MM.1S (cell line): ENCODE results near the gene SYT1.

Source experiments
- CTCF ChIP-seq: fragments of 300-600 bp; sonication (generic); IDR thresholded peaks from 2 replicates; pipeline ENCODE4 v1.5.1; 2016; ENCODE audit warnings: antibody characterized with exemption, low read length, mixed read lengths
- EZH2 ChIP-seq: fragments of 300-600 bp; sonication (generic); optimal IDR thresholded peaks from 2 replicates; pipeline ENCODE3; 2017; ENCODE audit warnings: low read depth, mild to moderate bottlenecking, antibody characterized with exemption, low read length, mixed read lengths
- EZH2phosphoT487 ChIP-seq: fragments of 300-600 bp; sonication (generic); IDR thresholded peaks from 2 replicates; pipeline ENCODE4 v1.6.1; 2018; ENCODE audit warnings: antibody characterized with exemption, low read length

- TF ChIP-seq CTCF (no peak), EZH2 (no peak), EZH2phosphoT487 (no peak)
Observed at GRCh38 chr12:78933014-78933413, 68.4 kb downstream of the SYT1 start.
